Trophoblast cell (in vitro differentiated cells and primary cell): ENCODE results near the gene TGFBR1.

Source experiments
- DNase-seq, 2 donors: peaks; one replicate each; pipeline ENCODE4 v3.0.0-alpha.2; 2016
- H2AFZ ChIP-seq: 2 replicates; pipeline ENCODE4 v1.6.1; 2013; ENCODE audit warnings: low read length, moderate library complexity, mild to moderate bottlenecking; ENCODE audit not compliant: insufficient read depth, poor library complexity
- H2AK5ac ChIP-seq: 2 replicates; pipeline ENCODE4 v1.6.1; 2013; ENCODE audit warnings: mild to moderate bottlenecking, low read length
- H2BK120ac ChIP-seq: 2 replicates; pipeline ENCODE4 v1.6.1; 2013; ENCODE audit warnings: low read length, mild to moderate bottlenecking, moderate library complexity; ENCODE audit not compliant: insufficient read depth, poor library complexity
- H2BK12ac ChIP-seq: 2 replicates; pipeline ENCODE4 v1.6.1; 2013; ENCODE audit warnings: mild to moderate bottlenecking, low read length, moderate library complexity
- H2BK5ac ChIP-seq: 2 replicates; pipeline ENCODE4 v1.6.1; 2013; ENCODE audit warnings: low read length, low read depth, moderate library complexity, mild to moderate bottlenecking; ENCODE audit not compliant: poor library complexity
- H3K14ac ChIP-seq: 2 replicates; pipeline ENCODE4 v1.6.1; 2013; ENCODE audit warnings: mild to moderate bottlenecking, low read length
- H3K18ac ChIP-seq: 2 replicates; pipeline ENCODE4 v1.6.1; 2013; ENCODE audit warnings: mild to moderate bottlenecking, low read length
- H3K23ac ChIP-seq: 2 replicates; pipeline ENCODE4 v1.6.1; 2013; ENCODE audit warnings: low read length
- H3K27ac ChIP-seq: 2 replicates; pipeline ENCODE4 v1.5.1; 2013; ENCODE audit warnings: low read depth, mild to moderate bottlenecking, inconsistent platforms, low read length, moderate library complexity
- H3K27me3 ChIP-seq: 2 replicates; pipeline ENCODE4 v1.6.1; 2013; ENCODE audit warnings: inconsistent platforms, mild to moderate bottlenecking, low read length, moderate library complexity; ENCODE audit not compliant: insufficient read depth
- H3K36me3 ChIP-seq, 2 experiments: 1 replicate in 1 of 2; 2 replicates in 1 of 2; pipeline ENCODE4 v1.6.1; 2013; ENCODE audit warnings: low read length in 2 of 2, mild to moderate bottlenecking in 2 of 2, moderate library complexity in 1 of 2; ENCODE audit not compliant: insufficient read depth in 2 of 2, control insufficient read depth in 1 of 2
- H3K4ac ChIP-seq: 2 replicates; pipeline ENCODE4 v1.6.1; 2013; ENCODE audit warnings: low read depth, mild to moderate bottlenecking, low read length, moderate library complexity
- H3K4me1 ChIP-seq, 2 experiments: 1 replicate in 1 of 2; 2 replicates in 1 of 2; pipeline ENCODE4 v1.6.1; 2013; ENCODE audit warnings: low read length in 2 of 2, mild to moderate bottlenecking in 2 of 2, moderate library complexity in 1 of 2; ENCODE audit not compliant: insufficient read depth in 2 of 2, control insufficient read depth in 1 of 2
- H3K4me2 ChIP-seq: 2 replicates; pipeline ENCODE4 v1.6.1; 2013; ENCODE audit warnings: inconsistent platforms, mild to moderate bottlenecking, low read length, moderate library complexity
- H3K4me3 ChIP-seq: 2 replicates; pipeline ENCODE4 v1.5.1; 2013; ENCODE audit warnings: mild to moderate bottlenecking, low read depth, low read length, inconsistent platforms
- H3K79me1 ChIP-seq: one replicate; pipeline ENCODE4 v1.6.1; 2013; ENCODE audit warnings: low read length
- H3K79me2 ChIP-seq: 2 replicates; pipeline ENCODE4 v1.6.1; 2013; ENCODE audit warnings: low read length, mild to moderate bottlenecking; ENCODE audit not compliant: control insufficient read depth, insufficient read depth, poor library complexity
- H3K9ac ChIP-seq: 2 replicates; pipeline ENCODE4 v1.6.1; 2013; ENCODE audit warnings: mild to moderate bottlenecking, low read length
- H3K9me3 ChIP-seq: 2 replicates; pipeline ENCODE4 v1.6.1; 2013; ENCODE audit warnings: low read depth, mild to moderate bottlenecking, control low read depth, inconsistent platforms, low read length; ENCODE audit not compliant: insufficient read depth
- H4K12ac ChIP-seq: 2 replicates; pipeline ENCODE4 v1.6.1; 2013; ENCODE audit warnings: low read depth, mild to moderate bottlenecking, low read length, moderate library complexity
- H4K8ac ChIP-seq: 2 replicates; pipeline ENCODE4 v1.6.1; 2013; ENCODE audit warnings: low read depth, mild to moderate bottlenecking, low read length, moderate library complexity
- H4K91ac ChIP-seq: one replicate; pipeline ENCODE4 v1.6.1; 2013; ENCODE audit warnings: low read depth, mild to moderate bottlenecking, low read length, moderate library complexity
- WGBS: extraction: QIAGEN DNeasy Blood & Tissue Kit; methylation state at CpG from one replicate; pipeline ENCODE4 v1.1.7; 2013; ENCODE audit warnings: missing lambda C conversion rate; ENCODE audit not compliant: insufficient read length, insufficient coverage; ENCODE audit errors: extremely low coverage; 5-methylcytosine and 5-hydroxymethylcytosine counted together

Gene TGFBR1

GRCh38 chr9:99173570-99174504, 68.9 kb downstream of the TGFBR1 start:
- peaks cover 7 to 19% of the 10 kb centered on the region in 2 experiments for H3K4me1 ChIP-seq
- WGBS = no CpG with 5 or more reads among the region's 10 CpGs

GRCh38 chr9:99176527-99177013, 71.7 kb downstream of the TGFBR1 start:
- H3K4ac ChIP-seq = no peak overlapping the region
- H3K23ac ChIP-seq = no peak overlapping the region
- WGBS = no CpG with 5 or more reads among the region's 4 CpGs
- no peak overlapping the region for H2BK12ac ChIP-seq
- no peaks in the 10 kb centered on the region for H3K27me3 ChIP-seq
- no peak overlapping the region for H4K12ac ChIP-seq
- H3K4me1 ChIP-seq = peaks cover 0 to 2% of the 10 kb centered on the region in 2 experiments
- no peak overlapping the region for H2AFZ ChIP-seq
- no peak overlapping the region for H2BK5ac ChIP-seq
- H2BK120ac ChIP-seq = no peak overlapping the region
- no peak overlapping the region for H3K4me3 ChIP-seq
- H3K18ac ChIP-seq = no peak overlapping the region
- H3K36me3 ChIP-seq = no peaks in the 10 kb centered on the region
- no peak overlapping the region for H3K9ac ChIP-seq
- H4K91ac ChIP-seq = no peak overlapping the region
- H3K79me2 ChIP-seq = no peaks in the 10 kb centered on the region
- no peak for DNase-seq
- no peak overlapping the region for H4K8ac ChIP-seq
- H3K9me3 ChIP-seq = peaks cover 1% of the 10 kb centered on the region
- no peak overlapping the region for H3K4me2 ChIP-seq
- H3K27ac ChIP-seq = no peak overlapping the region
- H3K14ac ChIP-seq = no peak overlapping the region
- no peak overlapping the region for H2AK5ac ChIP-seq
- H3K79me1 ChIP-seq = no peaks in the 10 kb centered on the region

More at GRCh38 chr9:99173570-99174504, 68.9 kb downstream of the TGFBR1 start:
- Histone ChIP-seq H3K4me2 (no peak overlapping the region), H3K4ac (no peak overlapping the region), H3K18ac (no peak overlapping the region), H4K12ac (no peak overlapping the region), H3K79me2 (no peaks in the 10 kb centered on the region), H3K14ac (no peak overlapping the region), H2BK5ac (no peak overlapping the region), H3K9me3 (peaks cover 1% of the 10 kb centered on the region), H3K9ac (no peak overlapping the region), H2BK120ac (no peak overlapping the region), H3K79me1 (no peaks in the 10 kb centered on the region), H2AK5ac (no peak overlapping the region), H2AFZ (no peak overlapping the region), H3K27ac (no peak overlapping the region), H3K36me3 (no peaks in the 10 kb centered on the region), H3K4me3 (no peak overlapping the region), H4K91ac (no peak overlapping the region), H3K23ac (no peak overlapping the region), H4K8ac (no peak overlapping the region), H2BK12ac (no peak overlapping the region), H3K27me3 (no peaks in the 10 kb centered on the region)
- DNase-seq = no peak

GRCh38 chr9:99177576-99178366, 72.9 kb downstream of the TGFBR1 start:
- no peak overlapping the region for H3K4me3 ChIP-seq
- no peaks in the 10 kb centered on the region for H3K79me1 ChIP-seq
- H3K79me2 ChIP-seq = no peaks in the 10 kb centered on the region
- no peak overlapping the region for H2AK5ac ChIP-seq
- H3K4me1 ChIP-seq = no peaks in the 10 kb centered on the region
- H3K4me2 ChIP-seq = no peak overlapping the region
- no CpG with 5 or more reads among the region's 8 CpGs for WGBS
- no peak overlapping the region for H4K8ac ChIP-seq
- H2BK12ac ChIP-seq = no peak overlapping the region
- no peaks in the 10 kb centered on the region for H3K27me3 ChIP-seq
- no peak overlapping the region for H4K91ac ChIP-seq
- H3K18ac ChIP-seq = no peak overlapping the region
- H3K14ac ChIP-seq = no peak overlapping the region
- H3K4ac ChIP-seq = no peak overlapping the region
- peaks cover 1% of the 10 kb centered on the region for H3K9me3 ChIP-seq
- H3K23ac ChIP-seq = no peak overlapping the region
- DNase-seq = no peak
- no peak overlapping the region for H2BK120ac ChIP-seq
- no peak overlapping the region for H2AFZ ChIP-seq
- no peak overlapping the region for H3K27ac ChIP-seq
- no peaks in the 10 kb centered on the region for H3K36me3 ChIP-seq
- H4K12ac ChIP-seq = no peak overlapping the region
- no peak overlapping the region for H3K9ac ChIP-seq
- no peak overlapping the region for H2BK5ac ChIP-seq

- H3K27me3 ChIP-seq = no peaks in the 10 kb centered on the region
- no peaks in the 10 kb centered on the region for H3K4me1 ChIP-seq
- no peak overlapping the region for H3K4ac ChIP-seq
- no peak overlapping the region for H2BK120ac ChIP-seq
- no peak for DNase-seq
- H3K36me3 ChIP-seq = no peaks in the 10 kb centered on the region
- no peak overlapping the region for H3K23ac ChIP-seq
- no peak overlapping the region for H3K27ac ChIP-seq
- no peak overlapping the region for H3K14ac ChIP-seq
- H3K79me2 ChIP-seq = no peaks in the 10 kb centered on the region
- no peak overlapping the region for H2AFZ ChIP-seq
- no peak overlapping the region for H3K18ac ChIP-seq
- H4K91ac ChIP-seq = no peak overlapping the region
- H2AK5ac ChIP-seq = no peak overlapping the region
- H3K79me1 ChIP-seq = no peaks in the 10 kb centered on the region
- H3K9ac ChIP-seq = no peak overlapping the region
- no peak overlapping the region for H4K8ac ChIP-seq
- no CpG with 5 or more reads among the region's 17 CpGs for WGBS
- no peak overlapping the region for H4K12ac ChIP-seq
- H3K4me3 ChIP-seq = no peak overlapping the region
- H3K9me3 ChIP-seq = peaks cover 1% of the 10 kb centered on the region
- no peak overlapping the region for H2BK12ac ChIP-seq
- H2BK5ac ChIP-seq = no peak overlapping the region
- no peak overlapping the region for H3K4me2 ChIP-seq
Observed at GRCh38 chr9:99178912-99179872, 74.3 kb downstream of the TGFBR1 start.
